Stimulated activated CD4-positive, alpha-beta T cell treated with anti-CD3 and anti-CD28 coated beads, Interleukin-12 subunit alpha, Interleukin-12 subunit beta, amount 100 ng/mL, for 48 hours (primary cell): ENCODE results near the gene UPK3A.
A peak's percentile ranks its signal among the peaks of the same experiment; 100 is the strongest.

Source experiments
- DNase-seq, 3 donors: peaks; one replicate each; pipeline ENCODE4 v3.0.0-alpha.2; 2020; ENCODE audit warnings: low read depth in 2 of 3, low spot score in 1 of 3

The UPK3A gene

GRCh38 chr22:45308391-45308956, 23.7 kb downstream of the UPK3A start:
- DNase-seq = no peak

GRCh38 chr22:45308957-45309421, 24.2 kb downstream of the UPK3A start:
- peak in 1 of 3 donors; percentile 23 for DNase-seq

GRCh38 chr22:45309422-45310227, 24.9 kb downstream of the UPK3A start, which contains the start of gene FAM118A:
Gene FAM118A (plus strand): TSS chr22:45309934. CDS start chr22:45322380, 12,446 bp downstream.
- DNase-seq = peak; percentile 91 to 100 (median 92)

GRCh38 chr22:45310331-45310976, 25.7 kb downstream of the UPK3A start:
- no peak for DNase-seq

- DNase-seq = no peak
Measured at GRCh38 chr22:45310977-45311531, 26.3 kb downstream of the UPK3A start.

- DNase-seq = no peak
Measured at GRCh38 chr22:45312415-45312814, 27.7 kb downstream of the UPK3A start.

- no peak for DNase-seq
Measured at GRCh38 chr22:45312856-45313255, 28.1 kb downstream of the UPK3A start.

GRCh38 chr22:45314054-45314721, 29.4 kb downstream of the UPK3A start:
- DNase-seq = no peak

GRCh38 chr22:45314786-45315185, 30.0 kb downstream of the UPK3A start:
- DNase-seq = no peak

GRCh38 chr22:45316796-45317526, 32.2 kb downstream of the UPK3A start:
- DNase-seq = no peak

- DNase-seq = no peak
Measured at GRCh38 chr22:45317551-45318167, 32.9 kb downstream of the UPK3A start.

GRCh38 chr22:45318168-45318557, 33.4 kb downstream of the UPK3A start:
- DNase-seq = peak; percentile 74 to 81 (median 80)

GRCh38 chr22:45318558-45319323, 34.0 kb downstream of the UPK3A start:
- no peak for DNase-seq

- no peak for DNase-seq
Measured at GRCh38 chr22:45319324-45319685, 34.6 kb downstream of the UPK3A start.

GRCh38 chr22:45320357-45320976, 35.7 kb downstream of the UPK3A start:
- no peak for DNase-seq

GRCh38 chr22:45321827-45322226, 37.1 kb downstream of the UPK3A start:
- no peak for DNase-seq

- DNase-seq = no peak
Measured at GRCh38 chr22:45322873-45323525, 38.2 kb downstream of the UPK3A start.

GRCh38 chr22:45323695-45324094, 38.9 kb downstream of the UPK3A start:
- no peak for DNase-seq
